ENCODE data around the gene OR52A5. TPM values are rescaled to one million over a fixed set of nuclear protein-coding genes. Genes with fewer than 3 reads are reported as not detected.
"Not testable (repeated sequence)": the region's sequence is repeated elsewhere in the genome, so short reads cannot be mapped to it uniquely, and the experiment has no call there.

OR52A5 gene
- polyA plus RNA-seq, 1 donor (not counting 4 experiments of a cell fraction or from before 2014, with no cell fraction given): not detected

GRCh38 chr11:5151713-5152153 lies 13.6 kb upstream of the OR52A5 start:
- H3K4me2 ChIP-seq (ENCODE audit: control insufficient read depth, extremely low read depth, insufficient read depth, low read depth, low read length): no peak overlapping the region
- no peaks in the 10 kb centered on the region for H3K9me3 ChIP-seq (ENCODE audit: control insufficient read depth, low read depth, low read length)
- TF ChIP-seq EZH2 (IDR thresholded peaks at IDR 0.05; ENCODE audit: low read length) (no peak), CTCF (optimal IDR thresholded peaks at IDR 0.05 in 1 of 3, IDR thresholded peaks at IDR 0.05 in 1 of 3, conservative IDR thresholded peaks at IDR 0.05 in 1 of 3; ENCODE audit: extremely low read depth in 1 of 3, insufficient read depth in 2 of 3, low read length in 3 of 3) (no peak)
- H3K79me2 ChIP-seq (ENCODE audit: control insufficient read depth, insufficient read depth, low read length): no peaks in the 10 kb centered on the region
- no peaks in the 10 kb centered on the region for H3K9me1 ChIP-seq (ENCODE audit: control insufficient read depth, extremely low read depth, insufficient read depth, low read length)
- dilution Hi-C loops (cut with MboI; ENCODE audit: extremely low pct_ligation_motif_present, low sequenced_read_pairs): no loop called here
- H3K27ac ChIP-seq (ENCODE audit: control insufficient read depth, insufficient read depth, low read length): no peak overlapping the region
- DNase-seq (ENCODE audit: low read depth, low spot score): no peak
- H3K27me3 ChIP-seq (ENCODE audit: control insufficient read depth, extremely low read depth, insufficient read depth, low read length): no peaks in the 10 kb centered on the region
- no peaks in the 10 kb centered on the region for H4K20me1 ChIP-seq (ENCODE audit: control insufficient read depth, extremely low read depth, insufficient read depth, low read length)
- H3K4me1 ChIP-seq (ENCODE audit: control insufficient read depth, extremely low read depth, insufficient read depth, low read length): no peaks in the 10 kb centered on the region
- no peaks in the 10 kb centered on the region for H3K36me3 ChIP-seq (ENCODE audit: control insufficient read depth in 2 of 2, extremely low read depth in 1 of 2, insufficient read depth in 2 of 2, low read length in 2 of 2)
- no peak for FAIRE-seq
- no peak overlapping the region for H3K9ac ChIP-seq (ENCODE audit: control insufficient read depth, extremely low read depth, insufficient read depth, low read length)
- H3K4me3 ChIP-seq (ENCODE audit: control insufficient read depth in 2 of 3, extremely low read depth in 1 of 3, insufficient read depth in 2 of 3, low read depth in 1 of 3, low read length in 3 of 3): no peak overlapping the region
- H2AFZ ChIP-seq (ENCODE audit: control insufficient read depth, low read length): no peak overlapping the region

- H3K9me1 ChIP-seq (ENCODE audit: control insufficient read depth, extremely low read depth, insufficient read depth, low read length); H3K27me3 ChIP-seq (ENCODE audit: control insufficient read depth, extremely low read depth, insufficient read depth, low read length); H3K9me3 ChIP-seq (ENCODE audit: control insufficient read depth, low read depth, low read length); dilution Hi-C loops (cut with MboI; ENCODE audit: extremely low pct_ligation_motif_present, low sequenced_read_pairs); H2AFZ ChIP-seq (ENCODE audit: control insufficient read depth, low read length); DNase-seq (ENCODE audit: low read depth, low spot score); H3K4me1 ChIP-seq (ENCODE audit: control insufficient read depth, extremely low read depth, insufficient read depth, low read length); H3K4me2 ChIP-seq (ENCODE audit: control insufficient read depth, extremely low read depth, insufficient read depth, low read depth, low read length); H3K79me2 ChIP-seq (ENCODE audit: control insufficient read depth, insufficient read depth, low read length); H3K36me3 ChIP-seq (ENCODE audit: control insufficient read depth in 2 of 2, extremely low read depth in 1 of 2, insufficient read depth in 2 of 2, low read length in 2 of 2); H3K9ac ChIP-seq (ENCODE audit: control insufficient read depth, extremely low read depth, insufficient read depth, low read length); FAIRE-seq; H3K27ac ChIP-seq (ENCODE audit: control insufficient read depth, insufficient read depth, low read length); H4K20me1 ChIP-seq (ENCODE audit: control insufficient read depth, extremely low read depth, insufficient read depth, low read length); H3K4me3 ChIP-seq (ENCODE audit: control insufficient read depth in 2 of 3, extremely low read depth in 1 of 3, insufficient read depth in 2 of 3, low read depth in 1 of 3, low read length in 3 of 3): not testable (repeated sequence)
Observed at GRCh38 chr11:5144206-5144605, 6.0 kb upstream of the OR52A5 start.

- no peaks in the 10 kb centered on the region for H3K4me1 ChIP-seq (ENCODE audit: control insufficient read depth, extremely low read depth, insufficient read depth, low read length)
- FAIRE-seq: no peak
Observed at GRCh38 chr11:5137014-5137413, 1.1 kb downstream of the OR52A5 start.

More at GRCh38 chr11:5137014-5137413, 1.1 kb downstream of the OR52A5 start:
- H3K4me2 ChIP-seq (ENCODE audit: control insufficient read depth, extremely low read depth, insufficient read depth, low read depth, low read length): no peak overlapping the region
- no peaks in the 10 kb centered on the region for H3K79me2 ChIP-seq (ENCODE audit: control insufficient read depth, insufficient read depth, low read length)
- no peaks in the 10 kb centered on the region for H4K20me1 ChIP-seq (ENCODE audit: control insufficient read depth, extremely low read depth, insufficient read depth, low read length)
- DNase-seq (ENCODE audit: low read depth, low spot score): no peak
- H2AFZ ChIP-seq (ENCODE audit: control insufficient read depth, low read length): no peak overlapping the region
- H3K36me3 ChIP-seq (ENCODE audit: control insufficient read depth in 2 of 2, extremely low read depth in 1 of 2, insufficient read depth in 2 of 2, low read length in 2 of 2): no peaks in the 10 kb centered on the region
- H3K9me3 ChIP-seq (ENCODE audit: control insufficient read depth, low read depth, low read length): no peaks in the 10 kb centered on the region
- no peak for TF ChIP-seq EZH2 (IDR thresholded peaks at IDR 0.05; ENCODE audit: low read length)
- no peak for TF ChIP-seq CTCF (optimal IDR thresholded peaks at IDR 0.05 in 1 of 3, IDR thresholded peaks at IDR 0.05 in 1 of 3, conservative IDR thresholded peaks at IDR 0.05 in 1 of 3; ENCODE audit: extremely low read depth in 1 of 3, insufficient read depth in 2 of 3, low read length in 3 of 3)
- no peaks in the 10 kb centered on the region for H3K9me1 ChIP-seq (ENCODE audit: control insufficient read depth, extremely low read depth, insufficient read depth, low read length)
- dilution Hi-C loops (cut with MboI; ENCODE audit: extremely low pct_ligation_motif_present, low sequenced_read_pairs): no loop called here
- no peaks in the 10 kb centered on the region for H3K27me3 ChIP-seq (ENCODE audit: control insufficient read depth, extremely low read depth, insufficient read depth, low read length)
- H3K27ac ChIP-seq (ENCODE audit: control insufficient read depth, insufficient read depth, low read length): no peak overlapping the region
- no peak overlapping the region for H3K9ac ChIP-seq (ENCODE audit: control insufficient read depth, extremely low read depth, insufficient read depth, low read length)
- H3K4me3 ChIP-seq (ENCODE audit: control insufficient read depth in 2 of 3, extremely low read depth in 1 of 3, insufficient read depth in 2 of 3, low read depth in 1 of 3, low read length in 3 of 3): no peak overlapping the region

Data from keratinocyte (primary cell).